Stimulated activated CD4-positive, alpha-beta T cell treated with anti-CD3 and anti-CD28 coated beads, TNF-alpha, amount 100 ng/mL, for 24 hours (primary cell): ENCODE data around the gene CBFA2T2.
A peak's percentile ranks its signal among the peaks of the same experiment; 100 is the strongest.

ENCODE experiments used
- DNase-seq, 3 experiments: peaks; one replicate each; pipeline ENCODE4 v3.0.0-alpha.2; 2020; ENCODE audit warnings: low read depth in 3 of 3

The CBFA2T2 gene

GRCh38 chr20:33575282-33575681 is 85.4 kb downstream of the CBFA2T2 start:
- no peak for DNase-seq

GRCh38 chr20:33576432-33577125 is 86.7 kb downstream of the CBFA2T2 start:
- no peak for DNase-seq

GRCh38 chr20:33578510-33578909 is 88.6 kb downstream of the CBFA2T2 start:
- DNase-seq: no peak

- no peak for DNase-seq
Measured at GRCh38 chr20:33583143-33583542, 93.2 kb downstream of the CBFA2T2 start.

GRCh38 chr20:33584976-33585375 is 95.1 kb downstream of the CBFA2T2 start:
- no peak for DNase-seq

- no peak for DNase-seq
Measured at GRCh38 chr20:33585413-33585812, 95.5 kb downstream of the CBFA2T2 start.

GRCh38 chr20:33589059-33589458 is 99.2 kb downstream of the CBFA2T2 start:
- DNase-seq: no peak

GRCh38 chr20:33591901-33592300 is 102.0 kb downstream of the CBFA2T2 start:
- peak; percentile 29 to 69 (median 55) for DNase-seq

- no peak for DNase-seq
Measured at GRCh38 chr20:33594743-33595142, 104.8 kb downstream of the CBFA2T2 start.

- DNase-seq: no peak
Measured at GRCh38 chr20:33600414-33600813, 110.5 kb downstream of the CBFA2T2 start.

GRCh38 chr20:33600981-33601380 is 111.1 kb downstream of the CBFA2T2 start:
- no peak for DNase-seq

GRCh38 chr20:33601861-33602260 is 112.0 kb downstream of the CBFA2T2 start:
- DNase-seq: no peak

GRCh38 chr20:33602826-33603590 is 113.1 kb downstream of the CBFA2T2 start:
- DNase-seq: no peak

GRCh38 chr20:33604084-33604990 is 114.4 kb downstream of the CBFA2T2 start:
- no peak for DNase-seq

GRCh38 chr20:33604991-33605370 is 115.1 kb downstream of the CBFA2T2 start:
- DNase-seq: no peak

- no peak for DNase-seq
Measured at GRCh38 chr20:33606118-33606771, 116.3 kb downstream of the CBFA2T2 start.

GRCh38 chr20:33609504-33609903 is 119.6 kb downstream of the CBFA2T2 start:
- no peak for DNase-seq

GRCh38 chr20:33611106-33611505 is 121.2 kb downstream of the CBFA2T2 start:
- no peak for DNase-seq

GRCh38 chr20:33612001-33612400 is 122.1 kb downstream of the CBFA2T2 start:
- DNase-seq: no peak

- no peak for DNase-seq
Measured at GRCh38 chr20:33621717-33622400, 132.0 kb downstream of the CBFA2T2 start.

GRCh38 chr20:33622705-33623365 is 132.9 kb downstream of the CBFA2T2 start:
- DNase-seq: no peak
